GM12892 (cell line): ENCODE data around the gene C12orf43.

Experiments used
- POLR2A ChIP-seq: IDR thresholded peaks from 2 replicates; pipeline ENCODE4 v1.6.1; 2011; ENCODE audit warnings: low read depth, low read length, control low read depth
- TAF1 ChIP-seq: IDR thresholded peaks from 2 replicates; pipeline ENCODE4 v1.6.1; 2011; ENCODE audit warnings: low read depth, mild to moderate bottlenecking, control low read depth, low read length, borderline replicate concordance

DNA sequence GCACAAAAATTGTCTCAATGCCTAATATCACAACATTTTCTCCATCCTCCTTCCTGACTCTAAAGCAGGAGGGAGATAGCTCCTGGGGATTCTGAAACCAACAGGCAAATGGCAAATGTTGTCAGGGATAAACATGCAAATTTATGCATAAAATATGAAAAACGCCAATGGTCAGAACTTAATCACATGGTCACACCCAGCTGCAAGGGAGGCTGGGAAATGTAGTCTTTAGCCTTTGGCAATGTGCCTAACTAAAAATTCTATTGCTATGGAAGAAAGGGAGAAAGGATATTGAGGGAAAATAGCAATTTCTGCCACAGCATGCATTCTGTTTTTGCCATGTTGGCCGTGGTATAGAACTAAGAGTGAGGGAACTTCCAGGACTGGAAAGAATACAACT is 34.4 kb upstream of the C12orf43 start:
- no peak for TF ChIP-seq TAF1
- no peak for TF ChIP-seq POLR2A
